HG03039 (cell line): ENCODE measurements around the gene SNX33.
"Not testable (repeated sequence)": the region's sequence is repeated elsewhere in the genome, so short reads cannot be mapped to it uniquely, and the experiment has no call there.

ENCODE experiments used
- ATAC-seq: cut with Tn5 transposase; IDR thresholded peaks from one replicate; pipeline ENCODE4 v1.9.1; 2021; ENCODE audit warnings: mild to moderate bottlenecking, moderate library complexity; ENCODE audit not compliant: unreplicated experiment

Gene SNX33

GRCh38 chr15:75697523-75697922, 49.8 kb downstream of the SNX33 start:
- ATAC-seq = no peak

- ATAC-seq = not testable (repeated sequence)
Observed at GRCh38 chr15:75697974-75698747, 50.4 kb downstream of the SNX33 start.

- not testable (repeated sequence) for ATAC-seq
Observed at GRCh38 chr15:75699517-75699916, 51.8 kb downstream of the SNX33 start.

GRCh38 chr15:75699961-75700874, 52.5 kb downstream of the SNX33 start:
- not testable (repeated sequence) for ATAC-seq

- not testable (repeated sequence) for ATAC-seq
Observed at GRCh38 chr15:75701071-75702003, 53.6 kb downstream of the SNX33 start.

GRCh38 chr15:75702436-75702835, 54.7 kb downstream of the SNX33 start:
- no peak for ATAC-seq

- ATAC-seq = not testable (repeated sequence)
Observed at GRCh38 chr15:75703440-75704262, 55.9 kb downstream of the SNX33 start.

- ATAC-seq = no peak
Observed at GRCh38 chr15:75704263-75704615, 56.5 kb downstream of the SNX33 start.

GRCh38 chr15:75704618-75705017, 56.9 kb downstream of the SNX33 start:
- no peak for ATAC-seq

GRCh38 chr15:75705375-75705774, 57.7 kb downstream of the SNX33 start:
- ATAC-seq = not testable (repeated sequence)

GRCh38 chr15:75705854-75706681, 58.4 kb downstream of the SNX33 start:
- ATAC-seq = no peak

GRCh38 chr15:75706682-75706954, 58.9 kb downstream of the SNX33 start:
- ATAC-seq = no peak

- ATAC-seq = not testable (repeated sequence)
Observed at GRCh38 chr15:75709458-75709857, 61.7 kb downstream of the SNX33 start.

GRCh38 chr15:75710874-75711273, 63.2 kb downstream of the SNX33 start:
- not testable (repeated sequence) for ATAC-seq

- ATAC-seq = not testable (repeated sequence)
Observed at GRCh38 chr15:75711495-75711894, 63.8 kb downstream of the SNX33 start.
